Tibial nerve (tissue), 3 donors: ENCODE measurements around the gene NAP1L4.

Experiments used
- POLR2A ChIP-seq, 2 donors: fragments of 450-650 bp; IDR thresholded peaks; one replicate each; pipeline ENCODE4 v1.6.1; 2017; ENCODE audit warnings: antibody characterized with exemption in 2 of 2, mild to moderate bottlenecking in 2 of 2, moderate library complexity in 2 of 2
- TF ChIP-seq, protein P1 (sequence below), 5 experiments: fragments of 200-600 bp in 3 of 5; fragments of 450-650 bp in 2 of 5; sonication (generic) in 3 of 5; IDR thresholded peaks; one replicate each; pipeline ENCODE4 v1.5.1; 2016 to 2019; ENCODE audit warnings: antibody characterized with exemption in 5 of 5, mild to moderate bottlenecking in 3 of 5, moderate library complexity in 2 of 5

- TF ChIP-seq, protein P1, sequence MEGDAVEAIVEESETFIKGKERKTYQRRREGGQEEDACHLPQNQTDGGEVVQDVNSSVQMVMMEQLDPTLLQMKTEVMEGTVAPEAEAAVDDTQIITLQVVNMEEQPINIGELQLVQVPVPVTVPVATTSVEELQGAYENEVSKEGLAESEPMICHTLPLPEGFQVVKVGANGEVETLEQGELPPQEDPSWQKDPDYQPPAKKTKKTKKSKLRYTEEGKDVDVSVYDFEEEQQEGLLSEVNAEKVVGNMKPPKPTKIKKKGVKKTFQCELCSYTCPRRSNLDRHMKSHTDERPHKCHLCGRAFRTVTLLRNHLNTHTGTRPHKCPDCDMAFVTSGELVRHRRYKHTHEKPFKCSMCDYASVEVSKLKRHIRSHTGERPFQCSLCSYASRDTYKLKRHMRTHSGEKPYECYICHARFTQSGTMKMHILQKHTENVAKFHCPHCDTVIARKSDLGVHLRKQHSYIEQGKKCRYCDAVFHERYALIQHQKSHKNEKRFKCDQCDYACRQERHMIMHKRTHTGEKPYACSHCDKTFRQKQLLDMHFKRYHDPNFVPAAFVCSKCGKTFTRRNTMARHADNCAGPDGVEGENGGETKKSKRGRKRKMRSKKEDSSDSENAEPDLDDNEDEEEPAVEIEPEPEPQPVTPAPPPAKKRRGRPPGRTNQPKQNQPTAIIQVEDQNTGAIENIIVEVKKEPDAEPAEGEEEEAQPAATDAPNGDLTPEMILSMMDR (IDR thresholded peaks at IDR 0.05): no peak
- TF ChIP-seq POLR2A (IDR thresholded peaks at IDR 0.05): no peak
These were observed 45.8 kb upstream of the NAP1L4 start for GRCh38 chr11:3037945-3038271.
